Measurements from ENCODE around the gene KAT6B.

Gene KAT6B

GRCh38 chr10:74949843-74950765, 123.7 kb downstream of the KAT6B start:
- no peak for TF ChIP-seq CTCF (conservative IDR thresholded peaks at IDR 0.05; ENCODE audit: low read length)
- H3K4me3 ChIP-seq (ENCODE audit: low read length): no peak overlapping the region
- peak; percentile 16 for DNase-seq (ENCODE audit: low read depth)

- TF ChIP-seq CTCF (conservative IDR thresholded peaks at IDR 0.05; ENCODE audit: low read length): no peak
- H3K4me3 ChIP-seq (ENCODE audit: low read length): no peak overlapping the region
- no peak for DNase-seq (ENCODE audit: low read depth)
These were observed 126.8 kb downstream of the KAT6B start for GRCh38 chr10:74953214-74953613.

- no peak overlapping the region for H3K4me3 ChIP-seq (ENCODE audit: low read length)
- no peak for TF ChIP-seq CTCF (conservative IDR thresholded peaks at IDR 0.05; ENCODE audit: low read length)
- peak; percentile 9 for DNase-seq (ENCODE audit: low read depth)
These were observed 129.4 kb downstream of the KAT6B start for GRCh38 chr10:74955796-74956195.

GRCh38 chr10:74956555-74957111, 130.2 kb downstream of the KAT6B start:
- H3K4me3 ChIP-seq (ENCODE audit: low read length): no peak overlapping the region
- no peak for DNase-seq (ENCODE audit: low read depth)
- TF ChIP-seq CTCF (conservative IDR thresholded peaks at IDR 0.05; ENCODE audit: low read length): no peak

- TF ChIP-seq CTCF (conservative IDR thresholded peaks at IDR 0.05; ENCODE audit: low read length): no peak
- DNase-seq (ENCODE audit: low read depth): no peak
- no peak overlapping the region for H3K4me3 ChIP-seq (ENCODE audit: low read length)
These were observed 131.0 kb downstream of the KAT6B start for GRCh38 chr10:74957285-74957961.

GRCh38 chr10:74958316-74958715, 131.9 kb downstream of the KAT6B start:
- no peak for TF ChIP-seq CTCF (conservative IDR thresholded peaks at IDR 0.05; ENCODE audit: low read length)
- H3K4me3 ChIP-seq (ENCODE audit: low read length): no peak overlapping the region
- no peak for DNase-seq (ENCODE audit: low read depth)

All from AG10803 (cell line).